LNCaP clone FGC (cell line): ENCODE results near the gene FBXO47.
"Not testable (repeated sequence)": the region's sequence is repeated elsewhere in the genome, so short reads cannot be mapped to it uniquely, and the experiment has no call there.

Experiments
- DNase-seq: peaks from one replicate; pipeline ENCODE4 v3.0.0-alpha.2; 2011; ENCODE audit warnings: low read depth
- H3K4me3 ChIP-seq: 2 replicates; pipeline ENCODE4 v1.5.1; 2011; ENCODE audit warnings: mild to moderate bottlenecking, low read depth, low read length, control low read depth
- TF ChIP-seq, protein P1 (sequence below): IDR thresholded peaks from 2 replicates; pipeline ENCODE4 v1.5.1; 2012; ENCODE audit warnings: mild to moderate bottlenecking; ENCODE audit not compliant: control insufficient read depth, insufficient read depth; ENCODE audit errors: extremely low read depth

The FBXO47 gene

DNA sequence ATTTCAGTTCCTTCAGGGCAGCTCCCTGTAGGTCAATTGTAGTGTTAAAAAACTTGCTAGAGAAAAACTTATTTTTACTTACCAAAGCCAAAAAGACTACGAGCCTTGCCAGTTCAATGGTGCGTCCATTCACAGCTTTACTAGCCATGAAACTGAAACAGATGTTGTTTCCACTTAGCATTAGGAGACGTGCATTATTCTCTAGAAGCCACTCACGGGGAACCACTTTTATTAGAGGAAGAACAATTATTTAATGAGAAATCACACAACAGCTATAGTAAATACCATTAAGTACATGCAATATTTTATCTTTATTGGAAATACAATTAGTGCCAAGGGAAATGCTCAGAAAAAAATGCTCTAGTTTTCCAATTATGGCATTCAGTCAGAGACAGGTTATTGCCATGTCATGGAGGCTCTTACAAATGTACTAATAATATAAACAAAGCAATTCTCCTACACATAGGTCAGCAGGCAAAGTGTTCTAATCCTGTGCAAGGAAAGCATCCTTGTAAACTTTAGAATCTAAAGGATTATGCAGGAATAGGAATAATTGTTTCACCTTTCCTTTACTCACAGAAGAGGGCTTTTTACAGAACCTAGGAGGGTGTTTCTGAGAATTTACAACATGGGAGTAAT is 24.4 kb downstream of the FBXO47 start:
- TF ChIP-seq, protein P1, sequence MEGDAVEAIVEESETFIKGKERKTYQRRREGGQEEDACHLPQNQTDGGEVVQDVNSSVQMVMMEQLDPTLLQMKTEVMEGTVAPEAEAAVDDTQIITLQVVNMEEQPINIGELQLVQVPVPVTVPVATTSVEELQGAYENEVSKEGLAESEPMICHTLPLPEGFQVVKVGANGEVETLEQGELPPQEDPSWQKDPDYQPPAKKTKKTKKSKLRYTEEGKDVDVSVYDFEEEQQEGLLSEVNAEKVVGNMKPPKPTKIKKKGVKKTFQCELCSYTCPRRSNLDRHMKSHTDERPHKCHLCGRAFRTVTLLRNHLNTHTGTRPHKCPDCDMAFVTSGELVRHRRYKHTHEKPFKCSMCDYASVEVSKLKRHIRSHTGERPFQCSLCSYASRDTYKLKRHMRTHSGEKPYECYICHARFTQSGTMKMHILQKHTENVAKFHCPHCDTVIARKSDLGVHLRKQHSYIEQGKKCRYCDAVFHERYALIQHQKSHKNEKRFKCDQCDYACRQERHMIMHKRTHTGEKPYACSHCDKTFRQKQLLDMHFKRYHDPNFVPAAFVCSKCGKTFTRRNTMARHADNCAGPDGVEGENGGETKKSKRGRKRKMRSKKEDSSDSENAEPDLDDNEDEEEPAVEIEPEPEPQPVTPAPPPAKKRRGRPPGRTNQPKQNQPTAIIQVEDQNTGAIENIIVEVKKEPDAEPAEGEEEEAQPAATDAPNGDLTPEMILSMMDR: no peak
- H3K4me3 ChIP-seq: no peak overlapping the region
- peak; percentile 28 for DNase-seq

DNA sequence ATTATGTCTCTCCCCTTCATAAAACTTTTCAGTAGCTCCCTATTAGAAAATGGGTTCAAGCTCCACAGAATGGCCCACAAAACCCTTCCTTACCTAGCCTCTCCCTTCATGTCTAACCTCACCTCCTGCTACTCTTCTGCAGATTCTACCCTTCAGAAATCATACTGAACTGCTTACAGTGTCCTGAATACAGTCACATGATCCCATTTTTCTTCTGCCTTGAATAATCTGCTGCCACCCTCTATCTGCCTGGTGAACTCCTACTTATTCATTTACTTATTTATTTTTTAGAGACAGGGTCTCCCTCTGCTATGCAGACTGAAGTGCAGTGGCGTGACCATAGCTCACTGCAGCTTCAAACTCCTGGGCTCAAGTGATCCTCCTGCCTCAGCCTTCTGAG is 26.8 kb downstream of the FBXO47 start:
- no peak for DNase-seq
- H3K4me3 ChIP-seq: no peak overlapping the region
- TF ChIP-seq, protein P1: no peak

DNA sequence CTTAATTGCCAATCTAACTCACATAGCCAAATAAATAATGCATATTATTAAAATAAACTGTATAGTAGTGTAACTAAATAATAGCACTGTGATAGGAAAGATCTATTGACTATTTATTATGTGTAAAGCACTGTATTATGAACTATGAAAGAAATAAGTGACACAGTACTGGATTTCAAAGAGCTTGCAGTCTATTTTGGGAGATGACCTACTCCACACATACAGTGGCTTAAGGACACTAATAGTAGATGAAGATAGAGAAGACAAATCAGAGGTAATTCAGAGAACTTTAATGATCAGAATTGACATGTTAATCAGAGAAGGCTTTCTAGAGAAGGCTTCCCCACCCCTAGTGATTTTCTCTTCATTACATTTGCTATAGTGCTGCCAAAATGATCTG is 27.2 kb downstream of the FBXO47 start:
- H3K4me3 ChIP-seq: no peak overlapping the region
- TF ChIP-seq, protein P1: no peak
- DNase-seq: no peak

DNA sequence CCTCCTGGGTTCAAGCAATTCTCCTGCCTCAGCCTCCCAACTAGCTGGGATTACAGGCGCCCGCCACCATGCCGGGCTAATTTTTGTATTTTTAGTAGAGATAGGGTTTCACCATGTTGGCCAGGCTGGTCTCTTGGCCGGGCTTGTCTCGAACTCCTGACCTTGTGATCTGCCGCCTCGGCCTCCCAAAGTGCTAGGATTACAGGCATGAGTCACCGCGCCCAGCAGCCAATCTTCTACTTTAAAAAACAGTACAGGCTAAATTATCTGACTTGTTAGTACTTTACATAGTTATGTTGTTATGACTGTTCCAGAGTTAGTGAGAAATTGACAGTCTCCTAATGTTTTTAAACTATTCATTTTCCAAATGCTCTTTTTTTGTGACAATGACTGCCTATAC is 33.2 kb downstream of the FBXO47 start:
- DNase-seq, H3K4me3 ChIP-seq: not testable (repeated sequence)

DNA sequence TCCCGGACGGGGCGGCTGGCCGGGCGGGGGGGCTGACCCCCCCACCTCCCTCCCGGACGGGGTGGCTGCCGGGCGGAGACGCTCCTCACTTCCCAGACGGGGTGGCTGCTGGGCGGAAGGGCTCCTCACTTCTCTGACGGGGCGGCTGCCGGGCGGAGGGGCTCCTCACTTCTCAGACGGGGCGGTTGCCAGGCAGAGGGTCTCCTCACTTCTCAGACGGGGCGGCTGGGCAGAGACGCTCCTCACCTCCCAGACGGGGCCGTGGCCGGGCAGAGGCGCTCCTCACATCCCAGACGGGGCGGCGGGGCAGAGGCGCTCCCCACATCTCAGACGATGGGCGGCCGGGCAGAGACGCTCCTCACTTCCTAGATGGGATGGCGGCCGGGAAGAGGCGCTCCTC is 36.4 kb downstream of the FBXO47 start:
- DNase-seq, H3K4me3 ChIP-seq: not testable (repeated sequence)

DNA sequence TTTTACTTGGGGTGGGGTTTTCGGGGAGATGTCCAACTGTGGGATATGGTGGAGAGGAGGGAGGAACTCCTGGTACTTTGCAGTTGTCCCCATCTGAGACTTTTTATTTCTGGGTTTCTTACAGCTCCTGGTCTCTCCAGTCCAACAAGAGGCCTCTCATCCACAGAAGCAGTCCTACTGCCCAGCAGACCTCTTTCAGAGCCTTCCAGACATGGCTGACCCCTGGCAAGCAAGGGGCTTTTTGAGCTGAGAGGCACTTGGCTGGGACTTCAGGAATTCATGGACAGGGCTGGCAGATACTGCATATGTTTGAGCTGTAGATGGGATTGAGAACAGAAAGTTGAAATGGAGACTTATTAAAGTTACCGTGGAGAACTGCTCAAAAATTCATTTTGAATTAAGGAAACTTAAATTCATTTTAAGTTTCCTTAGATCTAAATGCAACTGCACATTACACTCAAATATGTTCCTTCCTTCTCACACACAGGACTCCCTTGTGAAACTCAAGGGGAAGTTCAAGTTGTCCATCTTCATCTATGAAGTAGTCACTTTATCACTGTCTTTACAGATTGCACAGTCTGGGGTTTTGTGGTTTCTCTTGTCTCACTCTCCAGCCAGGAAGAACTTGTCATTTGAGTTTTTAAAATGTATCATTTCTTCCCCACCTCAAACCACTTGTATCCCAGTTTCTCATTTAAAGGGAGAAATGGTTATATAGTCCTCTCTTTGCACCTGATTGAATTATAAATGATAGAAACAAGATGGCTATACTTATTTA is 40.7 kb downstream of the FBXO47 start:
- H3K4me3 ChIP-seq: no peak overlapping the region
- no peak for DNase-seq
- TF ChIP-seq, protein P1: no peak

DNA sequence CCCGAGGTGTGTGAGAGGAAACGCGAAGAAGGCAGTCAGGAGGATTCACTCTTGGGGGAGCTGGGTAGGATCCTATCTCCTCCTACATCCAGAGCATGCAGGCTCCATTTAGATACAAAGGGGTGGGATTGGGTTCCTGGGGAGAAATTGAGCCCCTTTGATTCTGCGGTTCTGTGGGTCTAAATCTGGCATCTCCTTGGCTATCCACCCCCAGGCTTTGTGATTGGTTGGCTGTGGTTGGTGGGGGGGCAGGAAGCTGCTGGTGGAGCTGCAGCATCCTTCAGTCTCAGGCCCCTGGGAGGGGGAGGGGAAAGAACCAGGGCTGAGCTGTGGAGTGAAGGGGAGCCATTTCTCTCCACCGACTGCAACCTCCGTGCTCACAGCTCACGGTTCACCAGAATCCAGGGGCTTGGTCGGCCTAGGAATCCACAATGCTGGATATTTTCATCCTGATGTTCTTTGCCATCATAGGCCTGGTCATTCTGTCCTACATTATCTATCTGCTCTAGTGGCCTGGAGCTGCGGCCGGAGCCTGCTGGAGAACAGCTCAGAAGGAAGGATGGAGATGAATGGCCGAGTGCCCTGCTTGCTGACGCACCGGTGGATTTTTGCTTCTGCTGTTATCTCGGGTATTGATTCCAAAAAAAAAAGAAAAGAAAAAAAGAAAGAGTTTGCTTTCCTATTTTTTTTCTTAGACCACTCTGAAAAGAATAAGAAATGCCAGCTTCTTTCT is 41.8 kb downstream of the FBXO47 start, which contains the start of gene LASP1NB:
Gene LASP1NB (plus strand): TSS at position 352 of the 733 bp plus-strand sequence.
- TF ChIP-seq, protein P1: no peak
- H3K4me3 ChIP-seq: no peak within 1 kb of the TSS
- DNase-seq: no peak
